Subcutaneous abdominal adipose tissue (tissue), 5 donors: Measurements from ENCODE around the gene IL1RAPL1.

Source experiments
- H3K27ac ChIP-seq: one replicate; pipeline ENCODE4 v1.7.0; 2013; ENCODE audit warnings: low read depth, mild to moderate bottlenecking, inconsistent platforms, low read length, moderate library complexity
- H3K27me3 ChIP-seq, 5 donors: one replicate each; pipeline ENCODE4 v1.7.0; 2013; ENCODE audit warnings: low read length in 5 of 5, inconsistent platforms in 1 of 5; ENCODE audit not compliant: control insufficient read depth in 5 of 5, insufficient read depth in 4 of 5
- H3K36me3 ChIP-seq, 5 donors: one replicate each; pipeline ENCODE4 v1.7.0; 2013; ENCODE audit warnings: low read length in 5 of 5; ENCODE audit not compliant: control insufficient read depth in 5 of 5, insufficient read depth in 5 of 5
- H3K4me1 ChIP-seq, 5 donors: one replicate each; pipeline ENCODE4 v1.7.0; 2013; ENCODE audit warnings: low read length in 5 of 5, mild to moderate bottlenecking in 3 of 5, moderate library complexity in 1 of 5; ENCODE audit not compliant: control insufficient read depth in 5 of 5, insufficient read depth in 5 of 5
- H3K4me3 ChIP-seq, 5 donors: one replicate each; pipeline ENCODE4 v1.7.0; 2013; ENCODE audit warnings: low read length in 5 of 5, low read depth in 1 of 5
- H3K9ac ChIP-seq, 5 donors: one replicate each; pipeline ENCODE4 v1.7.0; 2013; ENCODE audit warnings: low read length in 5 of 5, mild to moderate bottlenecking in 4 of 5, moderate library complexity in 3 of 5
- H3K9me3 ChIP-seq, 5 donors: one replicate each; pipeline ENCODE4 v1.7.0; 2013; ENCODE audit warnings: low read length in 5 of 5; ENCODE audit not compliant: control insufficient read depth in 5 of 5
- donor health status: healthy.
- donor health status: healthy.
- donor health status: healthy.
- donor health status: healthy.
- donor health status: healthy.

Gene IL1RAPL1

GRCh38 chrX:29862126-29862677 is 1275.0 kb downstream of the IL1RAPL1 start:
- Histone ChIP-seq H3K27me3 (no peaks in the 10 kb centered on the region), H3K9ac (no peak overlapping the region), H3K9me3 (no peaks in the 10 kb centered on the region), H3K27ac (no peak overlapping the region), H3K4me1 (no peaks in the 10 kb centered on the region), H3K36me3 (peaks cover 0 to 2% (median 0%) of the 10 kb centered on the region in 5 donors), H3K4me3 (no peak overlapping the region)

- H3K4me3 ChIP-seq: no peak overlapping the region
- H3K27ac ChIP-seq: no peak overlapping the region
- peaks cover 0 to 2% (median 0%) of the 10 kb centered on the region in 5 donors for H3K36me3 ChIP-seq
- no peaks in the 10 kb centered on the region for H3K4me1 ChIP-seq
- no peaks in the 10 kb centered on the region for H3K9me3 ChIP-seq
- peaks cover 0 to 3% (median 0%) of the 10 kb centered on the region in 5 donors for H3K27me3 ChIP-seq
- H3K9ac ChIP-seq: no peak overlapping the region
Measured at GRCh38 chrX:29867971-29868370, 1280.7 kb downstream of the IL1RAPL1 start.

GRCh38 chrX:29869837-29870236 is 1282.6 kb downstream of the IL1RAPL1 start:
- no peaks in the 10 kb centered on the region for H3K4me1 ChIP-seq
- no peak overlapping the region for H3K4me3 ChIP-seq
- H3K9ac ChIP-seq: no peak overlapping the region
- H3K9me3 ChIP-seq: no peaks in the 10 kb centered on the region
- no peak overlapping the region for H3K27ac ChIP-seq
- H3K27me3 ChIP-seq: peaks cover 0 to 3% (median 0%) of the 10 kb centered on the region in 5 donors
- H3K36me3 ChIP-seq: peaks cover 0 to 2% (median 0%) of the 10 kb centered on the region in 5 donors

GRCh38 chrX:29870608-29871007 is 1283.4 kb downstream of the IL1RAPL1 start:
- H3K27me3 ChIP-seq: peaks cover 0 to 3% (median 0%) of the 10 kb centered on the region in 5 donors
- no peak overlapping the region for H3K9ac ChIP-seq
- no peaks in the 10 kb centered on the region for H3K9me3 ChIP-seq
- H3K4me1 ChIP-seq: no peaks in the 10 kb centered on the region
- no peak overlapping the region for H3K27ac ChIP-seq
- no peaks in the 10 kb centered on the region for H3K36me3 ChIP-seq
- H3K4me3 ChIP-seq: no peak overlapping the region

GRCh38 chrX:29872831-29873230 is 1285.6 kb downstream of the IL1RAPL1 start:
- no peaks in the 10 kb centered on the region for H3K9me3 ChIP-seq
- H3K4me3 ChIP-seq: no peak overlapping the region
- H3K4me1 ChIP-seq: no peaks in the 10 kb centered on the region
- H3K27ac ChIP-seq: no peak overlapping the region
- H3K9ac ChIP-seq: no peak overlapping the region
- peaks cover 0 to 3% (median 0%) of the 10 kb centered on the region in 5 donors for H3K27me3 ChIP-seq
- H3K36me3 ChIP-seq: no peaks in the 10 kb centered on the region

GRCh38 chrX:29876733-29877132 is 1289.5 kb downstream of the IL1RAPL1 start:
- H3K36me3 ChIP-seq: no peaks in the 10 kb centered on the region
- H3K27me3 ChIP-seq: peaks cover 0 to 3% (median 0%) of the 10 kb centered on the region in 5 donors

GRCh38 chrX:29880977-29881376 is 1293.7 kb downstream of the IL1RAPL1 start:
- Histone ChIP-seq H3K27ac (no peak overlapping the region), H3K9me3 (no peaks in the 10 kb centered on the region), H3K4me1 (no peaks in the 10 kb centered on the region), H3K36me3 (no peaks in the 10 kb centered on the region), H3K27me3 (no peaks in the 10 kb centered on the region), H3K9ac (no peak overlapping the region), H3K4me3 (no peak overlapping the region)

More at GRCh38 chrX:29876733-29877132, 1289.5 kb downstream of the IL1RAPL1 start:
- H3K27ac ChIP-seq: no peak overlapping the region
- H3K9ac ChIP-seq: no peak overlapping the region
- H3K4me3 ChIP-seq: no peak overlapping the region
- no peaks in the 10 kb centered on the region for H3K9me3 ChIP-seq
- no peaks in the 10 kb centered on the region for H3K4me1 ChIP-seq

- H3K4me3 ChIP-seq: no peak overlapping the region
- no peaks in the 10 kb centered on the region for H3K36me3 ChIP-seq
Measured at GRCh38 chrX:29890004-29890403, 1302.8 kb downstream of the IL1RAPL1 start.

GRCh38 chrX:29890646-29891200 is 1303.5 kb downstream of the IL1RAPL1 start:
- no peak overlapping the region for H3K4me3 ChIP-seq
- no peak overlapping the region for H3K27ac ChIP-seq

More at GRCh38 chrX:29890004-29890403, 1302.8 kb downstream of the IL1RAPL1 start:
- Histone ChIP-seq H3K9me3 (no peaks in the 10 kb centered on the region), H3K9ac (no peak overlapping the region), H3K27ac (no peak overlapping the region), H3K27me3 (peaks cover 0 to 3% (median 0%) of the 10 kb centered on the region in 5 donors), H3K4me1 (no peaks in the 10 kb centered on the region)

GRCh38 chrX:29902004-29902403 is 1314.8 kb downstream of the IL1RAPL1 start:
- no peak overlapping the region for H3K9ac ChIP-seq
- no peak overlapping the region for H3K27ac ChIP-seq
- no peaks in the 10 kb centered on the region for H3K36me3 ChIP-seq
- peaks cover 0 to 2% (median 0%) of the 10 kb centered on the region in 5 donors for H3K27me3 ChIP-seq
- no peak overlapping the region for H3K4me3 ChIP-seq
- H3K4me1 ChIP-seq: no peaks in the 10 kb centered on the region
- H3K9me3 ChIP-seq: no peaks in the 10 kb centered on the region

More at GRCh38 chrX:29890646-29891200, 1303.5 kb downstream of the IL1RAPL1 start:
- no peak overlapping the region for H3K9ac ChIP-seq
- H3K36me3 ChIP-seq: no peaks in the 10 kb centered on the region
- H3K9me3 ChIP-seq: no peaks in the 10 kb centered on the region
- no peaks in the 10 kb centered on the region for H3K4me1 ChIP-seq
- H3K27me3 ChIP-seq: peaks cover 0 to 3% (median 0%) of the 10 kb centered on the region in 5 donors
